ENCODE results near the gene ALG5. TPM values are rescaled to one million over a fixed set of nuclear protein-coding genes. Genes with fewer than 3 reads are reported as not detected.

ALG5 gene
- polyA plus RNA-seq, 1 of the 3 experiments (the other 2 are of a cell fraction), result 24.2 TPM

DNA sequence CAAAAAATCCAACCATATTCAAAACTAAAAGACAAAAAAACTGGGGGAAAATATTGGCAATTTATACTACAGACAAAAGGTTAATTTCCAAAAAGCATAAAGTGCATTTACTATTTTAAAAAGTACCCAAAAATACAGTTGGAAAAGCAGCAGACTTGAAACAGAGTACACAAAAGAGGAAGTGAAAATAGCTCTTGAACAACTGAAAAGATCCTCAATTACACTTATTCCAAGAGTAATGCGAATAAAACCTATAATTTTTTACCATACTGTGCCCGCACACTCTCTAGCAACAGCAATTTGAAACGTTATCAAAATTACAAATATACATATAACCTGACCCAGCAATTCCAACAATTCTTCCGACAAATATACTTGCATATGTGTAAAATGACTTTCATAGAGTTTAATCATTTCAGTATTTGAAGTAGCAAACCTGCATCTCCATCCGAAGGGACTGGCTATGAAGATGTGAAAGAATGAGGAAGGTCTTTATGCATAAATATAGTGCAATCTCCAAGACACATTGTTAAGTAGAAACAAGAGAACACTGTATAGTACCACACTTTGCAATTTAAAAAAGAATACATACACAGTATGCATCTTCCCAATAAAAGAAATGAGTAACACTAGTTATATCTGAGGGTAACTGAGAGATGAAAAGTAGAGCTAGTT, 25.4 kb downstream of the ALG5 start:
- Histone ChIP-seq H3K4me2 (no peak overlapping the region), H3K9me2 (no peaks in the 10 kb centered on the region), H3K27me3 (ENCODE audit: insufficient read depth) (no peaks in the 10 kb centered on the region), H3K9me3 (no peaks in the 10 kb centered on the region; the same call in 1 of the 2 replicates), H3K4me3 (ENCODE audit: low read depth in 2 of 2, low read length in 1 of 2) (no peak overlapping the region), H3K9ac (no peak overlapping the region), H3F3A (replicated peaks; ENCODE audit: insufficient read depth) (peaks cover 4% of the 10 kb centered on the region), H2AFZ (ENCODE audit: low read depth) (no peak overlapping the region), H3K36me3 (replicated peaks in 1 of 2; ENCODE audit: control insufficient read depth in 1 of 2, insufficient read depth in 2 of 2, low read length in 1 of 2) (peaks cover 35 to 88% of the 10 kb centered on the region in 2 experiments), H3K79me2 (ENCODE audit: insufficient read depth) (no peaks in the 10 kb centered on the region; the same call in 1 of the 2 replicates), H3K4me1 (ENCODE audit: control insufficient read depth in 1 of 2, insufficient read depth in 2 of 2, low read depth in 1 of 2, low read length in 1 of 2) (no peaks in the 10 kb centered on the region), H4K20me1 (ENCODE audit: insufficient read depth) (no peaks in the 10 kb centered on the region), H3K27ac (ENCODE audit: low read depth in 2 of 2, low read length in 1 of 2) (no peak overlapping the region)
- WGBS (ENCODE audit: low lambda C conversion rate), result 92% methylated on average over 5 of the region's 5 CpGs
- no peak for DNase-seq
- CTCF ChIA-PET, result interaction anchor here (0.6 to 3.0 kb wide), 5 partner anchors 7 to 123 kb away, joined by 3 to 10 read pairs (median 4); no protein-coding TSS in a partner anchor
- TF ChIP-seq JUND (IDR thresholded peaks at IDR 0.05) (no peak), MEF2A (IDR thresholded peaks at IDR 0.05; ENCODE audit: borderline replicate concordance, low read depth) (no peak), GABPA (IDR thresholded peaks at IDR 0.05; ENCODE audit: low read depth) (no peak), EZH2phosphoT487 (IDR thresholded peaks at IDR 0.05; ENCODE audit: borderline replicate concordance, low read depth) (no peak), RFX5 (IDR thresholded peaks at IDR 0.05; ENCODE audit: low read length) (no peak), FOXM1 (IDR thresholded peaks at IDR 0.05; ENCODE audit: low read depth) (no peak), SIN3A (IDR thresholded peaks at IDR 0.05; ENCODE audit: borderline replicate concordance, low read depth, low read length) (no peak), RCOR1 (IDR thresholded peaks at IDR 0.05; ENCODE audit: low read length) (no peak), SMC3 (IDR thresholded peaks at IDR 0.05; ENCODE audit: low read depth, low read length) (no peak), FOXJ3 (CRISPR knock-in tag; IDR thresholded peaks at IDR 0.05) (no peak), YY1 (IDR thresholded peaks at IDR 0.05; ENCODE audit: low read depth) (no peak), MXI1 (IDR thresholded peaks at IDR 0.05; ENCODE audit: low read depth, low read length) (no peak)
- TF ChIP-seq, protein P1, sequence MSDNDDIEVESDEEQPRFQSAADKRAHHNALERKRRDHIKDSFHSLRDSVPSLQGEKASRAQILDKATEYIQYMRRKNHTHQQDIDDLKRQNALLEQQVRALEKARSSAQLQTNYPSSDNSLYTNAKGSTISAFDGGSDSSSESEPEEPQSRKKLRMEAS (IDR thresholded peaks at IDR 0.05; ENCODE audit: low read depth), result no peak
- TF ChIP-seq, protein P2, sequence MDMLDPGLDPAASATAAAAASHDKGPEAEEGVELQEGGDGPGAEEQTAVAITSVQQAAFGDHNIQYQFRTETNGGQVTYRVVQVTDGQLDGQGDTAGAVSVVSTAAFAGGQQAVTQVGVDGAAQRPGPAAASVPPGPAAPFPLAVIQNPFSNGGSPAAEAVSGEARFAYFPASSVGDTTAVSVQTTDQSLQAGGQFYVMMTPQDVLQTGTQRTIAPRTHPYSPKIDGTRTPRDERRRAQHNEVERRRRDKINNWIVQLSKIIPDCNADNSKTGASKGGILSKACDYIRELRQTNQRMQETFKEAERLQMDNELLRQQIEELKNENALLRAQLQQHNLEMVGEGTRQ (IDR thresholded peaks at IDR 0.05; ENCODE audit: borderline replicate concordance, low read depth, low read length), result no peak
- TF ChIP-seq, protein P3, sequence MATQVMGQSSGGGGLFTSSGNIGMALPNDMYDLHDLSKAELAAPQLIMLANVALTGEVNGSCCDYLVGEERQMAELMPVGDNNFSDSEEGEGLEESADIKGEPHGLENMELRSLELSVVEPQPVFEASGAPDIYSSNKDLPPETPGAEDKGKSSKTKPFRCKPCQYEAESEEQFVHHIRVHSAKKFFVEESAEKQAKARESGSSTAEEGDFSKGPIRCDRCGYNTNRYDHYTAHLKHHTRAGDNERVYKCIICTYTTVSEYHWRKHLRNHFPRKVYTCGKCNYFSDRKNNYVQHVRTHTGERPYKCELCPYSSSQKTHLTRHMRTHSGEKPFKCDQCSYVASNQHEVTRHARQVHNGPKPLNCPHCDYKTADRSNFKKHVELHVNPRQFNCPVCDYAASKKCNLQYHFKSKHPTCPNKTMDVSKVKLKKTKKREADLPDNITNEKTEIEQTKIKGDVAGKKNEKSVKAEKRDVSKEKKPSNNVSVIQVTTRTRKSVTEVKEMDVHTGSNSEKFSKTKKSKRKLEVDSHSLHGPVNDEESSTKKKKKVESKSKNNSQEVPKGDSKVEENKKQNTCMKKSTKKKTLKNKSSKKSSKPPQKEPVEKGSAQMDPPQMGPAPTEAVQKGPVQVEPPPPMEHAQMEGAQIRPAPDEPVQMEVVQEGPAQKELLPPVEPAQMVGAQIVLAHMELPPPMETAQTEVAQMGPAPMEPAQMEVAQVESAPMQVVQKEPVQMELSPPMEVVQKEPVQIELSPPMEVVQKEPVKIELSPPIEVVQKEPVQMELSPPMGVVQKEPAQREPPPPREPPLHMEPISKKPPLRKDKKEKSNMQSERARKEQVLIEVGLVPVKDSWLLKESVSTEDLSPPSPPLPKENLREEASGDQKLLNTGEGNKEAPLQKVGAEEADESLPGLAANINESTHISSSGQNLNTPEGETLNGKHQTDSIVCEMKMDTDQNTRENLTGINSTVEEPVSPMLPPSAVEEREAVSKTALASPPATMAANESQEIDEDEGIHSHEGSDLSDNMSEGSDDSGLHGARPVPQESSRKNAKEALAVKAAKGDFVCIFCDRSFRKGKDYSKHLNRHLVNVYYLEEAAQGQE (IDR thresholded peaks at IDR 0.05; ENCODE audit: low read depth, low read length), result no peak
- POLR2A ChIA-PET, result no interaction called here

All from SK-N-SH (cell line).